GM23338 (cell line): Measurements from ENCODE around the gene PGS1.

Source experiments
- CREB1 ChIP-seq: fragments of 250-450 bp; sonication (Bioruptor Pico); IDR thresholded peaks from 2 replicates; pipeline ENCODE4 v1.5.0; 2020; ENCODE audit warnings: low read depth, mild to moderate bottlenecking, moderate library complexity
- EZH2 ChIP-seq: fragments of 200-600 bp; sonication (generic); IDR thresholded peaks from one replicate; pipeline ENCODE4 v1.8.0; 2017; ENCODE audit warnings: antibody characterized with exemption, mild to moderate bottlenecking, low read depth; ENCODE audit not compliant: unreplicated experiment
- EZH2phosphoT487 ChIP-seq: fragments of 200-600 bp; sonication (generic); IDR thresholded peaks from one replicate; pipeline ENCODE4 v1.8.1; 2018; ENCODE audit warnings: antibody characterized with exemption; ENCODE audit not compliant: unreplicated experiment
- JUNB ChIP-seq: IDR thresholded peaks from one replicate; pipeline ENCODE4 v1.6.1; 2016; ENCODE audit warnings: antibody characterized with exemption; ENCODE audit not compliant: unreplicated experiment
- POLR2AphosphoS5 ChIP-seq: IDR thresholded peaks from 2 replicates; pipeline ENCODE4 v1.6.1; 2016; ENCODE audit warnings: antibody characterized with exemption, low read depth
- TF ChIP-seq, protein P1 (sequence below), 2 experiments: fragments of 200-600 bp in 1 of 2; sonication (generic) in 1 of 2; conservative IDR thresholded peaks; 2 replicates each; pipeline versions ENCODE4 v1.5.1 to v1.6.1; 2016 to 2017; ENCODE audit warnings: antibody characterized with exemption in 2 of 2, low read depth in 2 of 2, mild to moderate bottlenecking in 2 of 2, moderate library complexity in 1 of 2
- TF ChIP-seq, protein P2 (sequence below): IDR thresholded peaks from one replicate; pipeline ENCODE4 v1.6.1; 2018; ENCODE audit warnings: antibody characterized with exemption; ENCODE audit not compliant: unreplicated experiment

DNA sequence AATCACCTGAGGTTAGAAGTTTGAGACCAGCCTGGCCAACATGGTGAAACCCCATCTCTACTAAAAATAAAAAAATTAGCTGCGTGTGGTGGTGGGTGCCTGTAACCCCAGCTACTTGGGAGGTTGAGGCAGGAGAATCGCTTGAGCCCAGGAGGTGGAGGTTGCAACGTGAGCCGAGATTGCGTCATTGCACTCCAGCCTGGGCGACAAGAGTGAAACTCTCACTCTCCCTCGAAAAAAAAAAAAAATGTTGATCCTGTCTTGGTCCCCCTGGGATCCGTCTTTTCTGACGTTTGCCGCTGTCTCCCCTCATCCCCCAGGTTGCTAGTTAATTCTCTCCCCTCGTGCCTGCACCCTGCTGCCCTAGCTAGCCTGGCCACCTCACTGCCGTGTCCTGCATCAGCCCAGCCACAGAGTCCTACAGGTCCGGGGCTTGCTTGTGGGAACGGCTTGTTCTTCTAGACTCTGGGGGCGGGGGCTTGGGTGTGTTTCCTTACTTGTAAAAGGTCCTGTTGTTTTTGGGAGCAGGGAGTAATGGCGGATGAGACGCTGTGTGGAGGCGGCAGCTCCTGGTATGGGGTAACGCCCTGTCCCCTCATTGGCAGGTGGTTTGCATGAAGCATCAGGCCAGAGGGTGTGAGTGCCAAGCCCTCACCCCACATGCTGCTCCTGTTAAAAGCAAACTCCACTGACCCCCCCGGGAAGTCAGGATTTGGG is 44.6 kb downstream of the PGS1 start:
- no peak for TF ChIP-seq CREB1 (CRISPR knock-in tag)
- no peak for TF ChIP-seq EZH2
- TF ChIP-seq, protein P1, sequence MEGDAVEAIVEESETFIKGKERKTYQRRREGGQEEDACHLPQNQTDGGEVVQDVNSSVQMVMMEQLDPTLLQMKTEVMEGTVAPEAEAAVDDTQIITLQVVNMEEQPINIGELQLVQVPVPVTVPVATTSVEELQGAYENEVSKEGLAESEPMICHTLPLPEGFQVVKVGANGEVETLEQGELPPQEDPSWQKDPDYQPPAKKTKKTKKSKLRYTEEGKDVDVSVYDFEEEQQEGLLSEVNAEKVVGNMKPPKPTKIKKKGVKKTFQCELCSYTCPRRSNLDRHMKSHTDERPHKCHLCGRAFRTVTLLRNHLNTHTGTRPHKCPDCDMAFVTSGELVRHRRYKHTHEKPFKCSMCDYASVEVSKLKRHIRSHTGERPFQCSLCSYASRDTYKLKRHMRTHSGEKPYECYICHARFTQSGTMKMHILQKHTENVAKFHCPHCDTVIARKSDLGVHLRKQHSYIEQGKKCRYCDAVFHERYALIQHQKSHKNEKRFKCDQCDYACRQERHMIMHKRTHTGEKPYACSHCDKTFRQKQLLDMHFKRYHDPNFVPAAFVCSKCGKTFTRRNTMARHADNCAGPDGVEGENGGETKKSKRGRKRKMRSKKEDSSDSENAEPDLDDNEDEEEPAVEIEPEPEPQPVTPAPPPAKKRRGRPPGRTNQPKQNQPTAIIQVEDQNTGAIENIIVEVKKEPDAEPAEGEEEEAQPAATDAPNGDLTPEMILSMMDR (conservative IDR thresholded peaks at IDR 0.05; ENCODE audit: low read depth in 2 of 2): no peak
- TF ChIP-seq POLR2AphosphoS5: no peak
- no peak for TF ChIP-seq JUNB
- TF ChIP-seq, protein P2, sequence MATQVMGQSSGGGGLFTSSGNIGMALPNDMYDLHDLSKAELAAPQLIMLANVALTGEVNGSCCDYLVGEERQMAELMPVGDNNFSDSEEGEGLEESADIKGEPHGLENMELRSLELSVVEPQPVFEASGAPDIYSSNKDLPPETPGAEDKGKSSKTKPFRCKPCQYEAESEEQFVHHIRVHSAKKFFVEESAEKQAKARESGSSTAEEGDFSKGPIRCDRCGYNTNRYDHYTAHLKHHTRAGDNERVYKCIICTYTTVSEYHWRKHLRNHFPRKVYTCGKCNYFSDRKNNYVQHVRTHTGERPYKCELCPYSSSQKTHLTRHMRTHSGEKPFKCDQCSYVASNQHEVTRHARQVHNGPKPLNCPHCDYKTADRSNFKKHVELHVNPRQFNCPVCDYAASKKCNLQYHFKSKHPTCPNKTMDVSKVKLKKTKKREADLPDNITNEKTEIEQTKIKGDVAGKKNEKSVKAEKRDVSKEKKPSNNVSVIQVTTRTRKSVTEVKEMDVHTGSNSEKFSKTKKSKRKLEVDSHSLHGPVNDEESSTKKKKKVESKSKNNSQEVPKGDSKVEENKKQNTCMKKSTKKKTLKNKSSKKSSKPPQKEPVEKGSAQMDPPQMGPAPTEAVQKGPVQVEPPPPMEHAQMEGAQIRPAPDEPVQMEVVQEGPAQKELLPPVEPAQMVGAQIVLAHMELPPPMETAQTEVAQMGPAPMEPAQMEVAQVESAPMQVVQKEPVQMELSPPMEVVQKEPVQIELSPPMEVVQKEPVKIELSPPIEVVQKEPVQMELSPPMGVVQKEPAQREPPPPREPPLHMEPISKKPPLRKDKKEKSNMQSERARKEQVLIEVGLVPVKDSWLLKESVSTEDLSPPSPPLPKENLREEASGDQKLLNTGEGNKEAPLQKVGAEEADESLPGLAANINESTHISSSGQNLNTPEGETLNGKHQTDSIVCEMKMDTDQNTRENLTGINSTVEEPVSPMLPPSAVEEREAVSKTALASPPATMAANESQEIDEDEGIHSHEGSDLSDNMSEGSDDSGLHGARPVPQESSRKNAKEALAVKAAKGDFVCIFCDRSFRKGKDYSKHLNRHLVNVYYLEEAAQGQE: no peak
- no peak for TF ChIP-seq EZH2phosphoT487
